LNCAP (cell line): ENCODE measurements around the gene MAP3K14.

Experiments used
- CTCF ChIP-seq: fragments of 450-650 bp; IDR thresholded peaks from 2 replicates; pipeline ENCODE4 v1.5.1; 2017; ENCODE audit warnings: mild to moderate bottlenecking

The MAP3K14 gene

DNA sequence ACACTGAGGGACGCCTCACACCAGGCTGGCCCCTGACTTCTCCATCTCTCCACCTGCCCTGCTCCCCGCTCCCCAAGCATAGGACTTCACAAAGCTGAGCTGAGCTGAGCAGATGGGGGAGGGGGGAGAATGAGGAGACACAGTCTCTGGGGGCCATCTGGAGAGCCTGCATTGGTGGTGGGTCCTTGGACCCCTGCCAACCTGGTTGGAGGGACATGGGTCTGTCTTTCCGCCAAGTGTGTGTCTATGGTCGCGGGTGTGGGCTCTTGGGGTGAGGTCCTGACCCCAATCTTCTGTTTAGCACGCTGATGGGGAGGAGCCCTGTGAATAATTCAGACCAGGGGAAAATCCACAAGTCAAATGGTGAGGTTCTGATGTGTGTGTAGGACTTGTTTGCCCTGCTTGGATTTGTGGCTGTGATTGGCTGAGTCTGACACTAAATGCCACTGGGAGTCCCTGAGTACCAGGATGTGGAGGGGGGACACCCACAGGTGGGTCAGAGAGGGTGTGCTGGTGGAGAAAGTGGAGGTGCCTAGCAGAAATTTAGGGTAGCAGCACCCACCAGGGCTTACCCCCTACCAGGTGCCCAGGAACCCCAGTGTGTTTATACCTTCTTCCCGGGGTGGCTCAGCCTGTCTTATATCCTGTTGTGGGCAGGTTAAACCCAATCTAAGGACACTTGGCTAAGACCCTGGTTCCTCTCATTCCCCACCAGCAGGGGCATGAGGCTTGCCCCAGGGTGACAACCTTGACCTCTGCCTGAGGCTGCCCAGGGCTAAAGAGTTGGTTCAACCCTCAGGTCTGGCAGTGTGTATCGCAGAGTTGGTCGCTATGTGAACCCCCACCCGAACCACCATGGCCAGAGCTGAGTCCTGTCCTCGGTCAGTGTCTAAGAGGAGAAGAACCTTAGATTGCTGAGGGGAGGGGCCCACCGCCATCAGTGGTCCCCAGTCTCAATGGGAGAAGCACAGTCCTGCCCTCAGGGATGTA lies 93.0 kb downstream of the MAP3K14 start:
- TF ChIP-seq CTCF: no peak

DNA sequence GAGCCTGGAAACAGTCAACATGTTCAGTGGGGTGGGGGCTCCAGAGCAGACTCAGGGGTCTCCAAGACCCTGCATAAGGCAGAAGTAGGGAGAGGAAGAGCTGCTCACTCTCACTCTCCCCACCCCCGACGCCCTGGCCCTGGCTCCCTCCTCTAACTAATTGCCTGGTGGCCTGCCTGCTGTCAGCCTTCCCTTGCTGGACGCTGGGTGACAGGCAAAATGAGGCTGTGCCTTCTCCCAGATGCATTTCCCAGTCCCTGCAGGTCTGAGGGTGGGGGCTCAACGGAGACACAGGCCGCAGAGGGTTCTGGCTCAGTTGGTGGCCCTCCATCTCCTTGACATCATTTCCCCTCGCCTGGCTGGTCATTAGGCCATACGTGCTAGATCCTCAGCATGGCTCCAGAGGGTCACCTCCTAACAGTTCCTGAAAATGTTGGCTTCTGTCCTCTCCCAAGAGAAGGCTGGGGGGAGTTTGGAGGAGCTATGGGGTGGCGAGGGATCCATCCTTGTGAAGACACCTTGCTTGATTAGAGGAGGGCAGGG lies 93.8 kb downstream of the MAP3K14 start:
- no peak for TF ChIP-seq CTCF

DNA sequence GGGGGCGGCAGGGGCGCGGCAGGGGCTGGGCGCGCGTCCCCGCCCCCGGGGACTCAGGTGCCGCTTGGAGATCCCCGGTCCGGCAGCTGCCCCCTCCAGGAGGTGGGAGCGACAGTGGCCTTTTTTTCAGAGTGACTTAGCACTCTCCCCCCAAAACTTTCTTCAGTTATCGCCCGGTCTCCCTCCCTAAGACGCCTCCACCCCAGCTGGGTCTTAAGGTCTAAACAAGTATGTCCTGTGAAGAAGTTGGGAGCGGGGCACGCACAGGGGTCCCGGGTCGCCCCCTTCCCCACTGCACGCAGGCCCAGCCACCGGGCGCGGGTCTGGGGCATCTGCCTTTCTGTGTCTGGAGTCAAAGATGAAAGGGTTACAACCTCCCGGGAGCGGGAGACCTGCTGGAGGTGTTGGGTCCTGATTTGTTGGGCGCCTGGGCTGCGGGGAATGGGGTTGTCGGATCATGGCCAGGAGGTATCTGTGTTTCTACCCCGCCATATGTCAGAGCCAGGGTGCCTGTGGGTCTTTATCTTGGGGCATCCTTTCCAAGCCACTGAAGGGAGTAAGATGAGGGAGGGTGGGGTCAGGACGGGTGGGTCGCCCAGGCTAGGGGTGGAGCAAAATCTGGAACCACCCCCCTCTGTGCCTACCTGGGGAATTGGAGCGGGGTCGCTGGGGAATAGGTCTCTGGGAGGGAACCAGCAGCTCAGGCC lies 94.4 kb downstream of the MAP3K14 start:
- TF ChIP-seq CTCF: no peak

GRCh38 chr17:45222014-45222288 lies 94.9 kb downstream of the MAP3K14 start:
- TF ChIP-seq CTCF: no peak

- TF ChIP-seq CTCF: no peak
Measured at GRCh38 chr17:45221081-45222013, 95.5 kb downstream of the MAP3K14 start, which contains the start of gene FMNL1. FMNL1 (plus strand) TSS chr17:45221885; CDS start chr17:45222125, 240 bp downstream.

DNA sequence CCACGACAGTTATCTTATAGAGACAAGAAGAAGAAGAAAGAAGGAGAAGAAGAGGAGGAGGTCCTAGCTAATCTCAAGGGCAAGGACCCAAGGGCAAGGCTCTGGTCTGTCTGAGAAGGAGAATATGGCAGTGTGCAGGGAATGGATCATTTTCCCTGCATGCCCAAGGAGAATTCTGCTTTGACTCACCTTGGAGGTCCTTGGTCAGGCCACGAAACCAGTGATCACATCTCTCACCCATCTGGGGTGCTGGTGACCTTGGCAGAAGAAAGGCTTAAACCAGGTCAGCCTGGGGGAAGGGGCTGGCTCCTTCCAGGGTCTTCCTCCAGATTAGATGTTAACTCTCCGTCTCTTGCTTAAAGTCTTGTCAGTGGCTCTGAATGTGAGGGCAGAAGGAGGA lies 96.7 kb downstream of the MAP3K14 start:
- TF ChIP-seq CTCF: no peak
